ENCODE data around the gene GALNT12.

The GALNT12 gene

GRCh38 chr9:98807070-98807813 is at the start of gene GALNT12:
TSS of gene GALNT12 (plus strand) at chr9:98807670. CDS start at chr9:98807699, 29 bp downstream.
- peak; percentile 43 to 72 for DNase-seq

GRCh38 chr9:98760231-98760630 is 47.2 kb upstream of the GALNT12 start:
- DNase-seq = no peak

GRCh38 chr9:98763986-98764745 is 43.3 kb upstream of the GALNT12 start:
- DNase-seq = no peak

GRCh38 chr9:98765256-98765655 is 42.2 kb upstream of the GALNT12 start:
- DNase-seq = no peak

- DNase-seq = no peak
Observed at GRCh38 chr9:98766586-98766985, 40.9 kb upstream of the GALNT12 start.

- no peak for DNase-seq
Observed at GRCh38 chr9:98767196-98767595, 40.3 kb upstream of the GALNT12 start.

- no peak for DNase-seq
Observed at GRCh38 chr9:98767915-98768314, 39.6 kb upstream of the GALNT12 start.

GRCh38 chr9:98768344-98768743 is 39.1 kb upstream of the GALNT12 start:
- DNase-seq = no peak

GRCh38 chr9:98770717-98771116 is 36.8 kb upstream of the GALNT12 start:
- DNase-seq = no peak

GRCh38 chr9:98771209-98771874 is 36.1 kb upstream of the GALNT12 start:
- DNase-seq = no peak

GRCh38 chr9:98772364-98773155 is 34.9 kb upstream of the GALNT12 start:
- DNase-seq = no peak

- DNase-seq = no peak
Observed at GRCh38 chr9:98773721-98774120, 33.7 kb upstream of the GALNT12 start.

- peak in 1 of 2 experiments; percentile 7 for DNase-seq
Observed at GRCh38 chr9:98774746-98775145, 32.7 kb upstream of the GALNT12 start.

GRCh38 chr9:98775831-98776441 is 31.5 kb upstream of the GALNT12 start:
- peak; percentile 32 to 37 for DNase-seq

- no peak for DNase-seq
Observed at GRCh38 chr9:98777618-98778017, 29.9 kb upstream of the GALNT12 start.

GRCh38 chr9:98778251-98778650 is 29.2 kb upstream of the GALNT12 start:
- no peak for DNase-seq

- DNase-seq = no peak
Observed at GRCh38 chr9:98778711-98779530, 28.5 kb upstream of the GALNT12 start.

GRCh38 chr9:98780059-98780749 is 27.3 kb upstream of the GALNT12 start:
- DNase-seq = no peak

GRCh38 chr9:98781588-98782383 is 25.7 kb upstream of the GALNT12 start:
- no peak for DNase-seq

Measured in NCI-H1930 (cell line).